ENCODE data around the gene TMEM50A.
"Not testable (repeated sequence)": the region's sequence is repeated elsewhere in the genome, so short reads cannot be mapped to it uniquely, and the experiment has no call there.

- not testable (repeated sequence) for TF ChIP-seq EZH2phosphoT487, EZH2 (IDR thresholded peaks at IDR 0.05)
These were observed 44.7 kb upstream of the TMEM50A start for GRCh38 chr1:25293426-25293825.
